SH-SY5Y (cell line): Measurements from ENCODE around the gene BTBD19.

Experiments used
- GATA2 ChIP-seq: IDR thresholded peaks from 2 replicates; pipeline ENCODE4 v1.6.1; 2011; ENCODE audit warnings: mild to moderate bottlenecking, low read depth, low read length
- GATA3 ChIP-seq: IDR thresholded peaks from 2 replicates; pipeline ENCODE4 v1.6.1; 2011; ENCODE audit warnings: low read depth, mild to moderate bottlenecking, low read length, moderate library complexity

BTBD19 gene

DNA sequence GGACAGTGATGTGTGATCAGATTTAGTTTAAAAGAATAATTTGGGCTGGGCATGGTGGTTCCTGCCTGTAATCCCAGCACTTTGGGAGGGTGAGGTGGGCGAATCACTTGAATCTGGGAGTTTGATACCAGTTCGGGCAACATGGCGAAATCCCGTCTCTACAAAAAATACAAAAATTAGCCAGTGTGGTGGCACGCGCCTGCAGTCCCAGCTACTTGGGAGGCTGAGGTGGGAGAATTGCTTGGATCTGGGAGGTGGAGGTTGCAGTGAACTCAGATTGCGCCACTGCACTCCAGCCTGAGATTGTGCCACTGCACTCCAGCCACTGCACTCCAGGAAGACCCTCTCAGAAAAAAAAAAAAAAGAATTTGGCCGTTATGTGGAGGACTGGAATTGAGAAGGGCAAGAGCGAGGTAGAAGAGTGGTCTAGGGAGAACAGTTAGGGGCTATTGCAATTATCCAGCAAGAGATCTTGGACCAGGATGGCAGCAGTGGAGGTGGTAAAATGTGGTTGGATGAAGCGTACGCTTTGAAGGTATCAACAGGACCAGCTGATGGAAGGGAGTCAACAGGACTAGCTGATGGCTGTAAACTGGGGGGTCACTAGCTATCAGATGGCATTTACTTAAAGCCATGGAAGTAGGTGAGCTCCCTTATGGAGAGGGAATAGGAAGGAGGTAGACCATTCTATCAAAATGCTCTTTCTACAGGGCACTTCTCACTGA is 9.6 kb downstream of the BTBD19 start:
- TF ChIP-seq GATA3 (no peak), GATA2 (no peak)

DNA sequence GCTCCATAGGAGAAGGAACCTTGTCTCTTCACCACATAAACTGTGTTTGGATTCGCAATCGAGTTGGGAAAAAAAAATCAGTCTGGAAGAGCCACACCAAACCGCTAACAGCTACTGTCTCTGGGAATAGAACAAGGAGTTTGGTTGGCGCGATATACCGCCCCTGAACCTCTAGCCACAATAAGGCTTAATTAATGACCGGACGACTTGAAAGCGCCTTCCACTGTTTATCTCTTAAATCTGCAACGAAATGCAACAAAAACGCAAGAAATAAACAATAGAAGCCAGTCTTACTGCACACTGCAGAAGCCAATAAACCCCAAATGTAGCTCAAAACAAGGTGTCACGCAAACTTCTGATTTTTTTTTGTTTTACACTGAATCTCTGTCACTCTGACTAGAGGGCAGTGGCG is 10.9 kb downstream of the BTBD19 start:
- no peak for TF ChIP-seq GATA3
- no peak for TF ChIP-seq GATA2

DNA sequence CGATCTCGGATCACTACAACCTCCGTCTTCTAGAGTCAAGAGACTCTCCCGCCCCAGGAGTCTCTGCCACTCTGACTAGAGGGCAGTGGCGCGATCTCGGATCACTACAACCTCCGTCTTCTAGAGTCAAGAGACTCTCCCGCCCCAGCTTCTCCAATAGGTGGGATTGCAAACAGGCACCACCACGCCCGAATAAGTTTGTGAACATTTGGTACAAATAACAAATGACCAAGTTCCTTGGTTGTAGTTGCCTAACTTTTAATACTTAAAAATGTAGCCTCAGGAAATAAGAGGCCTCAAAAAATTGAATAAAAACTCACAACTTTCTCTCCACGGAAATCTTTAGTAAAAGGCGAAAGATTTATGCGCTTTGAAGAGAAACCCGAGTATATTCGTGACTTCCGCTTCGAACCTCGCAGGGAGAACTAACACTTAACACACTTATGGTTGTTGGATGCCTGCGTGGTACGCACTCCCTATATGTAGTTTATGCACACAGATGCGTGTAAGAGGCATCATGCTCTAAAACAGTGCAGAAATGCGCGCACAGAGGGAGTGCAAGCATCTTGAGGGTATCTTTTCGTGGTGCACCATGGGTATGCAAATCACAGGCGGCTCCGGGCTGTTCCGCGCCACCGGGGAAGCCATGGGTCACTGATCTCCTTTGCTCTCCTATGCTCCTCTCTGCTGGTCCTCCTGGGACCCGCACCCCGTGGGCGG is 11.4 kb downstream of the BTBD19 start:
- TF ChIP-seq GATA3 (no peak), GATA2 (no peak)

DNA sequence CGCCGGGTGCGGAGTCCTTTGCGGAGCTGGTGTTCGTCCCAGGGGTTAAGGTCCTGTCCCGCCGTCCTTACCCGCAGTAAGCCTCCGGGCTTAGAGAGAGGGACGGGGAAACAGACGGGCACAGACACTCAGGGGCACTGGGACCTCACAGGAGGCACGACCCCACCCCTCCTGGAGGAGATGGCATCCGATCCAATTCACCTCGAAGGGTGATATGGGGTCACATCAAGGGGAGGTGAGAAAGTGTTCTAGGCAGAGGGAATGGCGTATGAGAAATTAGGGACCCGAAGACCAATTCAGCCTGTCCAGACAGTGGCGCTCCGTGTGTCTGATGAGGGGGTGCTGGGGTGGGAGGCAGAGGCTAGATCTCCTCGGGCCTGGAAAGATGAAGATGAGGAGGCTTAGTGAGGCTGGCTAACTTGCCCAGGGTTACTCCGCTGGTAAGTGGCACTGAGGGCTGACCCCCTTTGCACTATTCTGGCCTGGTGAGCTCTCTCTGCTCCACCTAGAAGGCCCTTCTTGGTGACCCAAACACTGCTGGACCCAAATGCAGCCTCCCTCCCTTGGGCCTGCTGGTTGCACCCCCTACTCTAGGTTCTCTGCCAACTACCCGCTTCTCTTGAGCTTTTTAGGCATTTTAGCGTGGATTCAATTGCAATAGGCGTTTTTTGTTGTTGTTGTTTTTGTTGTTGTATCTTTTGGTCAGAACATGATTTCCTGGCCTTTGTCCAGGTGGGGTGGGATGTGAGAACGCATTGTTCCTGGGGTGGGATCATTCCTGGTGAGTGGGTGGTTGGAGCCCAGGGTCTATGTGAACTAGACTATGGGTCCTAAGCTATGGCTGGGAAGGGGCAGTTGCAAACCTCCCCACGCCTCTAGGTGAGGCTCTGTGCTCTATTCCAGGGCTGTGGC is 12.3 kb downstream of the BTBD19 start:
- TF ChIP-seq GATA2 = no peak
- no peak for TF ChIP-seq GATA3

DNA sequence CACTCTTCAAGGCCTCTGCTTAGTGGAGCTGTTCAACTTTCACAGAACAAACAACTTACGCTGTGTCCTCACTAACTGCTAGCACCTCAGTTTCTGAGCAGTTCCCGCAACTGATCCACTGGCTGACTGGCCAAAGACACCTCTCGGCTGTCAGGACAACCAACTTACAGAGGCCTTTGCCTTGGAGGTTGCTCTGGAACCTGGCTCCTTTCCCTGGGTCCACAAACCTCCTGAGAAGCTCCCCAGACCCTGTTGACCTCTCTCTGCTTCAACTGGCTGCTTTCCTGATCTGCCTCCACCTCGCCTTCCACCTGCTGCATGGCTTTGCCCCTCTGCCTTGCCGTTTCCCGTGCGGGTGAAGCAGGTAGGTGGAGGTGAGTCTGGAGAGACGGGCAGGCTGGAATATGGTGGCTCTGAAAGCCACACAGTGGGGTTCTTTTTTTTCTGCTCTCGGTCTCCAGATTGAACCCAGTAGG is 13.0 kb downstream of the BTBD19 start:
- TF ChIP-seq GATA3 = no peak

DNA sequence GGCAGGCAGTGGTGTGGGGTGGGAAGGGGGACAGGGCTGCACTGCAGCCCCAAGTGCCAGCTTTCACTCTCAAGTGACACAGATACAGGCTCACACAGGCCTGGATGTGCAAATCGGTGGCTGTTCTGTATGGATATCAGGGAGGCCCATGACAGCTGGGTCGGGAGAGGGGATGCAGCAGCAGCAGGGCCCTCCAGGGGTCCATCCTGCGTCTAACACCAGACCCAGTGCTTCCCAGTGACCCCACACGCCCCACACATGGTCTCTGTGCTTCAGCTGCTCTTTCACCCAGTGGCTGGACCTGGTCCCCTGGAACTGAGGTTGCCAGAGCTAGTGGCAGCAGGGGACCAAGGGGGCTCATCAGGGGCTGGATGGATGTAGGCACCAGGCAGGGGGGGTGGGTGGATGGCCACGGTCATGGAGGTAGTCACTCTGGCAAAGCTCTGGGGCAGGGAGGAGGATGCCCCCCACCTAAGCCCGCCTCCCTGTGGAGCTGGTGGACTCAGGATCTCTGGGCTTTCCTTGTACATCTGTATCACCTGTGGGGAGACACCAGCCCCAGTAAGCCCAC is 13.9 kb downstream of the BTBD19 start:
- TF ChIP-seq GATA2 = no peak
- TF ChIP-seq GATA3 = no peak

DNA sequence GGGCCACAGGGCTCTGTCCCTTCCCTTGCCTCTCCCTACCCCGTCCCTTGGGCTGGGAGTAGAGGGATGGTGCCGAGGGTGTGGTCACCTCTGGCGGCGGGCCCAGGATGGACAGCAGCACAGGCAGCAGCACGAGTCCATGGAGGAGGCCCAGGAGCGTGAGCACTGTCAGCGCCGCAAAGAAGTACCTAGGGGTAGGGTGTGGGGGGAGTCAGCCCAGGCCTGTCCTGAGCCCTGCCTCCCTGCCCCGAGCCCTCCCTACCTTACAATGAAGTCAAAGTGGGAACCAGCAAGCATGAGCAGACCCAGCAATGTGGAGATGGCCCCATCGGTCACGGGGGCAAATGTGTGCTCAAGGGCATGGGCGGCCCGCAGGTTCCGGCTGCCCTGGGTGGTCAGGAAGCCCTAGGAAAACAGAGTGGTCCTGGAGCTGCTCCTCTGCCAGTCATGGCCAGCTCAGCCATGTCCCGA is 14.7 kb downstream of the BTBD19 start:
- TF ChIP-seq GATA2 (no peak), GATA3 (no peak)

DNA sequence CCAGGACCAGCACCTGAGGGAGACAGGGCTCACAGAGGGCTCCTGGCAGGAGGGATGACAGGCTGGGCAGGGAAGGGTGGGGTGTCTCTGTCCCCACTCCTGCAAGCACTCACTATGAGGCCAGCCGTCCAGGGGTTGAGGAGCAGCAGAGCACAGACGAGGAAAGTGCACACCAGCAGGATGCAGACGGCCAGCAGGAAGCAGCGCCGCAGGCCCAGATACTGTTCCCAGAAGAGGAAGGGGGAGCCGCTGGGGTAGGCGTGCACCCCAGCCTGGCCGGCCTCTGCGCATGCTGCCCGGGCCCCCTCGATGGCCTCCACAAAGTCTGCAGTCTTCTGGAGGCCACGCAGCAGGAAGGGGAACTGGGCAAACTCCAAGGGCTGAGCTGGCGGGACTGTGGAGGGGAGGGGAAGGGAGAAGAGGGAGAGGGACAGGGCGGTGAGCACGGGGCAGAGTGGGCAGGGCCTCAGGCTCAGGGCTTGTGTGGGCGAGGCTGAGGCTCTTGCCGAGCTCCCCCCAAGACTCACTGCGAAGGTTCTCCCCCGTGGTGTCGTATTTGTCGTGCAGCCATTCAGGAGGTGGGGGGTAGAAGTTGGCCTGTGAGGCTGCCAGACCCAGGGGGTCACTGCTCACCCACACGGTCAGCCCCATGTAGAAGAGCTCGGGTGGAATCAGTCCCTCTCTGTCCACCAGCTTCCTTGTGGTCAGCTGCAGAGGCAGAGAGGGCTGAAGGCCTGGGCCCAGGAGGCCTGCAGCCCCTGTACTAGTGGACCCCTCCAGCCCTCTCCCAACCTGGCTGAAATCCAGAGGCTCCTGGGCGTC is 18.3 kb downstream of the BTBD19 start:
- TF ChIP-seq GATA2 (no peak), GATA3 (no peak)

DNA sequence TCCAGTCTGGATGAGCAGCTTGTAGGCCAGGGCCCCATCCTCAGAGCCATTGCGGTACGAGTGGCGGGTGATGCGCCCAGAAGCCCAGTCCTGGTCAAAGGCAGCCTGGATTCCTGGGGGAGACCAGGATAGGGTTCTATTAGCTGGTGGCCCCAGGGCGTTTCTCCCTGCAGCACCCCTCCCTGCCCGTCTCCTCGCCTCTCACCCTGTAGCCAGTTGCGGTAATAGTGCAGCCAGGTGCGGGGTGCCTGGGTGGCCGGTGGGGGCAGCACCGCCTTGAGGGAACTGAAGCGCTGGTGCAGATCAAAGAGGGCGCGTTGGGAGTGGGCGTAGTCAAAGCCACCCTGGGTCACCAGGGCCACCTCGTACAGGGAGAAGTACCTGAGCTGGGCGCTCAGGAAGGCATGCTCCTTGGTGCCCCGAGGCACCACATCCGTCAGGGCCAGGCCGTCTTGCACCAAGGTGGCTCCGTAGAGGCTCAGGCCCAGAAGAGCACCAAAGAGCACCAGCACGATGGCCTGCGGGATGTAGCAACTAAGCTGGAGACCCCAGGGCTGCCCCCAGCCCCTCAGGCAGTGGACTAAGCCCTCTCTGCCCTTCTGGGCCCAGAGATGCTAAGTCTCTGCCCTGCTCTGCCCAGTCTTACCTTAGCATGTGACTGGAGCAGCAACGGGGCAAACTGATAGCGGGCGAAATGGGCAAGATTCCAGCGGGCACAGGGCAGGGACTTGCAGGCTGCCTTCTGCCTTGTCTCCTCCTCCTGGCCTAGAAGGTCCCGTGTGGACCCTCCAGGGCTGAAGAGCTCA is 19.1 kb downstream of the BTBD19 start:
- no peak for TF ChIP-seq GATA3
- no peak for TF ChIP-seq GATA2

DNA sequence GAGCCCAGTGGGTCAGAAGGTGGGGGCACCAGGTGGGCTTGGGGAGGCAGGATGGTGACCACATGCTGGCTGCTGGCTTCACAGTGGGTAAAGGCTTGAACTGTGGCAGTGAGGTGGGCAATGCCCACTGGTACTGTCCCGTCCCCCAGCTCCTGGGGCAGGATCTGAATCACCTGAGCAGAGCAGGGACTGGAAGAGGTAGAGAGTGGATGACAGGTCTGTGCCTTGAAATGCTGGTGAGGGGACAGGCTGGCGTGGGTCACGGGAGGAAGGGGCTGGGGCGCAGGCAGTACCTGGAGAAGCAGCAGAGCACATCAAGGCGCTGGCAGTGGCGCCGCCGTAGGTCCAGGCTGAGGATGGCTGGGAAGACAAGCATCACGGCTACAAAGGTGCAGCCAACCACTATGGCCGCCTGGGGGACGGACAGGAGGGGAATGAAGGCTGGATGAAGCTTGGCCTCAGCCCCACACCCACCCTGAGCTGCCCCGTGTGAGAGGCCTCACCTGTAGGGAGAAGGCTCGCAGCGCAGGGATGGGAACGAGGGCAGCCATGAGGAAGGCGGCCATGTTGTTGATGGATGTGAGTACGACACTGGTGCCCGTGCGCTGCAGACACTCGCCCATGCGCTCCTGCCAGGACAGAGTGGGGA is 19.8 kb downstream of the BTBD19 start:
- no peak for TF ChIP-seq GATA3
- TF ChIP-seq GATA2 = no peak

DNA sequence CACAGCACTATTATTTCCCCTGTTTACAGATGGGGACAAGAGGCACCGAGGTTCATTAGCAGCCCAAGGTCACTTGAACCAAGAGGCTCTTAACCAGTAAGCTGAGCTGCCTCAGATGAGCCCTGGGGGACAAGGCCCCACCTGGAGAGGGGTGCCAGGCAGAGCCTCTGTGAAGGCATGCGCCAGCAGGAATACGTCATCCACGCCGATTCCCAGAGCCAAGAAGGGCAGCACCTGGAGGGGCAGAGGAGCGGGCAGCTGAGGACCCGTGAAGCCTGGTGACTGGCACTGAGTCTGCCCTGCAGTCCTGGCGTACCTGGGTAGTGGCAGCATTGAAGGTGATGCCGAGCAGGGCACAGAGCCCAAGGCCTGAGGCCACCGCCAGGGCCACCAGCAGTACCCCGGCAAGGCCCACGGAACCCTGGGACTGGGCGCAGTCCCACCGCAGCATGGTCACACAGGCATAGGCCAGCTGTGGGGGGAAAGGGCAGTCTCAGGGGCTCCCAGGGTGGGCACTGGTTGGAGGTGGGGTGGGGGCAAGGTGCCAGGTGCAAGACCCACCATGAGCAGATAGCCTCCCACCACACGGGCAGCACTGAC is 20.6 kb downstream of the BTBD19 start:
- TF ChIP-seq GATA2 = no peak
- no peak for TF ChIP-seq GATA3
